Esophagus muscularis mucosa (tissue), 4 donors: ENCODE results near the gene IZUMO4. TPM values are rescaled to one million over a fixed set of nuclear protein-coding genes. Genes with fewer than 3 reads are reported as not detected.

Experiments used
- DNase-seq: peaks from one replicate; pipeline ENCODE4 v3.0.0-alpha.2; 2017; ENCODE audit errors: extremely low spot score
- H3K27ac ChIP-seq, 4 donors: fragments of 200-600 bp; sonication (generic); replicated peaks in 1 of 4; 1 replicate in 3 of 4; 2 replicates in 1 of 4; pipeline ENCODE4 v1.5.1; 2016 to 2019; ENCODE audit warnings: mild to moderate bottlenecking in 1 of 4
- H3K27me3 ChIP-seq, 4 donors: fragments of 200-600 bp; sonication (generic); one replicate each; pipeline versions ENCODE4 v1.5.1 to v1.6.0; 2016 to 2019
- H3K36me3 ChIP-seq, 4 donors: fragments of 200-600 bp; sonication (generic); one replicate each; pipeline ENCODE4 v1.5.1; 2016 to 2019
- H3K4me1 ChIP-seq, 4 donors: fragments of 200-600 bp; sonication (generic); one replicate each; pipeline ENCODE4 v1.5.1; 2016 to 2019
- H3K4me3 ChIP-seq, 4 donors: fragments of 200-600 bp; sonication (generic); 1 replicate in 2 of 4; 2 replicates in 2 of 4; pipeline ENCODE4 v1.5.1; 2016 to 2019; ENCODE audit warnings: mild to moderate bottlenecking in 4 of 4, moderate library complexity in 1 of 4
- H3K9me3 ChIP-seq, 4 donors: fragments of 200-600 bp; sonication (generic); 1 replicate in 3 of 4; 2 replicates in 1 of 4; pipeline ENCODE4 v1.5.1; 2016 to 2019
- CTCF ChIP-seq, 3 experiments: fragments of 200-600 bp in 2 of 3; fragments of 450-650 bp in 1 of 3; sonication (generic) in 2 of 3; IDR thresholded peaks; one replicate each; pipeline ENCODE4 v1.5.1; 2017 to 2019; ENCODE audit warnings: antibody characterized with exemption in 3 of 3, mild to moderate bottlenecking in 2 of 3, moderate library complexity in 1 of 3
- EP300 ChIP-seq: sonication (generic); formaldehyde crosslinking; IDR thresholded peaks from one replicate; pipeline ENCODE4 v1.6.1; 2017; ENCODE audit warnings: antibody characterized with exemption
- POLR2A ChIP-seq: fragments of 450-650 bp; IDR thresholded peaks from one replicate; pipeline ENCODE4 v1.6.1; 2017; ENCODE audit warnings: antibody characterized with exemption, moderate library complexity, mild to moderate bottlenecking, low read depth
- POLR2AphosphoS5 ChIP-seq, 2 donors: sonication (generic); formaldehyde crosslinking; IDR thresholded peaks; one replicate each; pipeline ENCODE4 v1.6.1; 2017; ENCODE audit warnings: antibody characterized with exemption in 2 of 2
- WGBS: methylation state at CpG from one replicate; pipeline ENCODE4 v1.1.5; 2018; 5-methylcytosine and 5-hydroxymethylcytosine counted together
- intact Hi-C: fragments of 100-400 bp; cut with DNase I; formaldehyde crosslinking; loops from one replicate; pipeline ENCODE4 v1.15.1; 2023
- total RNA-seq, 4 donors: library from RNA; depleted of rRNA; stranded (reverse); fragments of >200 nt; gene quantifications; one replicate each; pipeline versions ENCODE4 v1.1.0 to v1.2.1, GENCODE V29; 2016

Gene IZUMO4
- total RNA-seq, 4 donors from 2014 or later: 1.9 to 6.0 (median 3.9) TPM

DNA sequence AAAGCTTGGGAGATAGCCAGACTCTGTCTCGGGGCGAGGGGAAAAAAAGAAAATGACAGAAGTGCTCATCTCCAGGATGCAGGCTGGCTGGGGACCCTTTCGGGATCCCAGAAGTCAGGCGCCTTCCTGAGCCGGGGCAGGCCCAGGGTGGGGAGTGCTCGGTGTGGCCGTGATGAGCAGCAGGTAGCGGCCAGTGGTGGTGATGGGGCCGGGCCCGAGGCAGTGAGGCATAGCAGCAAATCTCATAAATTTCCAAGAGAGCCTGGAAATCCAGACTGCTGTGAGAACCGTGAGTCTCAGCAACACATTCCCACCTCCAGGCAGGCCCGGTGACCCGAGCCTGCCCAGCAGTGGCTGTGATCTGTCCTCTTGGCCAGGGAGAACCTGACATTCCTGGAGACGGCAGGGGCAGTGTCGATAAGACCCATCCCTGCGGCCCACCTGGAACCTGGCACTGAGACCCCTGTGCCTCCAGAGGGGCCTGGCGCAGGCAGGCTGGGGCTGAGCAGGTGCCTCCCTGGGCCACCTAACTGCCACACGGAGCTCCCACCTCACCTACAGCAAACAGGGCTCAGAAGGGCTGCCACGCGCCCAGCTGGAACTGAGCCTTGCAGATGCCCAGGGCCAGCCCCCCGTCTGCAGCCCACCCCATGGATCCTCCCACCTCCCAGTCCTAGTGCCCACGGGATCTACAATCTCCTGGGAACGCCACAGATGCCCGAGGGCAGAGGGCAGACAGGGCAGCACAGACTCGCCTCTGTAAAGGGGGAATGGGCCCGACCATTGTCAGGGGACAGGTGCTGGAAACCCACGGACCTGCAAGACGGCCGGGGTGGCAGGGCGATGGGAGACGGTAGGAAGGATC lies 23.4 kb downstream of the IZUMO4 start:
- H3K4me1 ChIP-seq: no peaks in the 10 kb centered on the region
- H3K27me3 ChIP-seq: no peaks in the 10 kb centered on the region
- H3K9me3 ChIP-seq: no peaks in the 10 kb centered on the region
- no peak overlapping the region for H3K4me3 ChIP-seq
- WGBS: 89% methylated on average over 22 of the region's 31 CpGs
- peaks cover 94 to 100% (median 97%) of the 10 kb centered on the region in 4 donors for H3K36me3 ChIP-seq
- DNase-seq: no peak
- H3K27ac ChIP-seq: no peak overlapping the region
- intact Hi-C loops: no loop called here
- TF ChIP-seq EP300 (no peak), POLR2A (no peak), CTCF (IDR thresholded peaks at IDR 0.05) (no peak), POLR2AphosphoS5 (IDR thresholded peaks at IDR 0.05) (no peak)

GRCh38 chr19:2120821-2121220 lies 24.1 kb downstream of the IZUMO4 start:
- TF ChIP-seq POLR2AphosphoS5 (IDR thresholded peaks at IDR 0.05) (no peak), EP300 (no peak), POLR2A (no peak)
- intact Hi-C loops: no loop called here
- peaks cover 88 to 100% (median 95%) of the 10 kb centered on the region in 4 donors for H3K36me3 ChIP-seq
- no peaks in the 10 kb centered on the region for H3K9me3 ChIP-seq
- no peak overlapping the region for H3K27ac ChIP-seq
- H3K27me3 ChIP-seq: no peaks in the 10 kb centered on the region
- no peak for DNase-seq
- 94% methylated on average over 11 of the region's 26 CpGs for WGBS
- no peak overlapping the region for H3K4me3 ChIP-seq
- H3K4me1 ChIP-seq: no peaks in the 10 kb centered on the region

DNA sequence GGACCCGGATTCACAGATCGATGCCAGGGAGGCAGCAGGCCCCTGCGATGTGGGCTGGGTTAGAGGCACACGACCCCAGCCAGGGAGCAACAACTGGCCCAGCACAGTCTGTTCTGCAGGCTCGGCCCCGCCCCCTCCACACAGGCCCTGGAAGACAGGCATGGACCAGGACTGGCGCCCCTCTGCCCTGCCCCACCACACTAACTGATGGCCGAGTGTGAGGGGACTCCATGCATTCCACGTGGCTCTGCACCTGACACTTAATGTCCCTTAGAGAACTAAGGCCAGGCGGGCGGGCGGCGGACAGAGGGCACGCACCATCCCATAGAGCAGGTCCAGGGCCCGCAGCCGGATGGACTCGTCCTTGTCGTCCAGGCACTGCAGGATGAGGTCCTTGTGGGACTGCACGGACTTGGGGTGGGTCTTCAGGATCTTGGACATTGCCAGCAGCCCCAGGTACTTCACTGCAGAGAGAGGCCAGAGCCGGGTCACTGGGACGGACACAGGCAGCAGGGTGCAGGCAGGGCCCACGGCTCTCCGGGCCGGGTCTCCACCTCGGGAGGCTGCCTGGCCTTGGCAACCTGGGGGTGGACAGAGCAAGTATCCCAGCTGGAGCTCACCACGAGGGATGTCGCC lies 24.8 kb downstream of the IZUMO4 start:
- WGBS: 88% methylated on average over 21 of the region's 27 CpGs
- TF ChIP-seq POLR2A: no peak
- TF ChIP-seq CTCF (IDR thresholded peaks at IDR 0.05): no peak
- TF ChIP-seq POLR2AphosphoS5 (IDR thresholded peaks at IDR 0.05): no peak
- intact Hi-C loops: no loop called here
- H3K27me3 ChIP-seq: no peaks in the 10 kb centered on the region
- no peak overlapping the region for H3K4me3 ChIP-seq
- H3K36me3 ChIP-seq: peaks cover 82 to 100% (median 94%) of the 10 kb centered on the region in 4 donors
- no peak for DNase-seq
- no peaks in the 10 kb centered on the region for H3K9me3 ChIP-seq
- no peak overlapping the region for H3K27ac ChIP-seq
- H3K4me1 ChIP-seq: no peaks in the 10 kb centered on the region

GRCh38 chr19:2122251-2122650 lies 25.5 kb downstream of the IZUMO4 start:
- no peak for TF ChIP-seq POLR2A
- no peak for TF ChIP-seq POLR2AphosphoS5 (IDR thresholded peaks at IDR 0.05)
- TF ChIP-seq EP300: no peak
- TF ChIP-seq CTCF (IDR thresholded peaks at IDR 0.05): no peak
- H3K4me3 ChIP-seq: no peak overlapping the region
- H3K27ac ChIP-seq: no peak overlapping the region
- DNase-seq: no peak
- H3K4me1 ChIP-seq: peaks cover 0 to 2% (median 0%) of the 10 kb centered on the region in 4 donors
- no peaks in the 10 kb centered on the region for H3K27me3 ChIP-seq
- no peaks in the 10 kb centered on the region for H3K9me3 ChIP-seq
- 92% methylated on average over 11 of the region's 15 CpGs for whole genome bisulfite sequencing
- intact Hi-C loops: no loop called here
- peaks cover 81 to 100% (median 94%) of the 10 kb centered on the region in 4 donors for H3K36me3 ChIP-seq

DNA sequence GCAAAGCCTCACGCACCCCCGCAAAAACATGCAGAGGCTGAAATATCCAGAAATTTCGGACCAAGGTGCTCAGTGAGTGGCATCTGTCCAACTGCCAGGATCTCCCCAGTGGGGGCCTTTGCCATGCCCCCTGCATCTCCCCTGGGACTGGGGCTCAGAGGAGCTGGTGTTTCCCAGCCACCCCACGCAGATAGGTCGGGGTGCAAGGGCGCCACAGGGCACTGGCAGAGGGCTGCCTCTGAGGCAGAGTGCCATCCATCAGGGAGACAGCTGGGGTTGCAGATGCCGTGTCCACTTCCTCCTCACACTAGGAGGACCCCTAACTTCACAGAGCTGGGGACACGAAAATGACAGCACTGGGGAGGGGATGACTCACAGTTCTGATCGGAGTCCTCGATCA lies 26.3 kb downstream of the IZUMO4 start:
- TF ChIP-seq POLR2AphosphoS5 (IDR thresholded peaks at IDR 0.05): no peak
- Histone ChIP-seq H3K4me1 (peaks cover 0 to 6% (median 0%) of the 10 kb centered on the region in 4 donors), H3K27ac (no peak overlapping the region), H3K36me3 (peaks cover 73 to 100% (median 94%) of the 10 kb centered on the region in 4 donors), H3K9me3 (no peaks in the 10 kb centered on the region), H3K27me3 (no peaks in the 10 kb centered on the region), H3K4me3 (no peak overlapping the region)
- 91% methylated on average over 10 of the region's 10 CpGs for WGBS
- DNase-seq: no peak
- intact Hi-C loops: no loop called here
